CD4-positive, alpha-beta T cell treated with Interleukin-15 for 4 hours (primary cell): ENCODE measurements around the gene CD7.

Source experiments
- DNase-seq: peaks from one replicate; pipeline ENCODE4 v3.0.0-alpha.2; 2020; ENCODE audit warnings: low spot score

The CD7 gene

DNA sequence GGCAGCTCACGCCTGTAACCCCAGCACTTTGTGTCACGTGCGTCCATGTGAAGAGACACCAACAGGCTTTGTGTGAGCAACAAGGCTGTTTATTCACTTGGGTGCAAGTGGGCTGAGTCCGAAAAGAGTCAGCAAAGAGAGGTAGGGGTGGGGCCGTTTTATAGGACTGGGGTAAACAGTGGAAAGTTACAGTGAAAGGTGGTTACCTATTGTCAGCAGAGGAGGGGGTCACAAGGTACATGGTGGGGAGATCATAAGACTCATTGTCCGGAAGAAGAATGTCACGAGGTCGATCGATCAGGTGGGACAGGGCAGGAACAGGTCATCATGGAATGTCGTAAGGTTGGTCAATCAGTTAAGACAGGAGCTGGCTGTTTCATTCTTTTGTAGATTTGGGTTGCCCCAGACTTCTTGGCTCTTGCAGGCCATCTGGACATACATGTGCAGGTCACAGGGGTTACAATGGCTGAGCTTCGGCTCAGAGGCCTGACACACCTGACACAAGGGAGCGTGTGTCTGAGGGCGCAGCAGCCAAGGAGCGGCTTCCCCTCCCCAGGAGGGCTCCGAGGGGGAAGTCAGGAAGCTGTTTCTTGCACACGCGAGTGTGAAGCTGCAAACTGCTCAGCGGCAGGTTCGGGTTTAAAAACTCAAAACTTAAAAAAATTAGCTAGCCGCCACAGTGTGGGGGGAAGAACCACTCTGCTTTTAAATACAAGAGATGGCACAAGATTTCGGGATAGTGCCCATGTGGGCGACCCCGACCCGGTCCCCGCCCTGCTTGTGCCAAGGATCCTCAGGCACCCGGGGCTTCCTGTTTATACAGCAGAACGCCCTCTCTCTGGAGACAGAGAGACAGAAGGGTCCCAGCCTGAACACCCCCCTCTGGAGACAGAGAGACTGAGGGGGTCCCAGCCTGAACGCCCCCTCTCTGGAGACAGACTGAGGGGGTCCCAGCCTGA lies 29.2 kb upstream of the CD7 start:
- DNase-seq, result no peak

DNA sequence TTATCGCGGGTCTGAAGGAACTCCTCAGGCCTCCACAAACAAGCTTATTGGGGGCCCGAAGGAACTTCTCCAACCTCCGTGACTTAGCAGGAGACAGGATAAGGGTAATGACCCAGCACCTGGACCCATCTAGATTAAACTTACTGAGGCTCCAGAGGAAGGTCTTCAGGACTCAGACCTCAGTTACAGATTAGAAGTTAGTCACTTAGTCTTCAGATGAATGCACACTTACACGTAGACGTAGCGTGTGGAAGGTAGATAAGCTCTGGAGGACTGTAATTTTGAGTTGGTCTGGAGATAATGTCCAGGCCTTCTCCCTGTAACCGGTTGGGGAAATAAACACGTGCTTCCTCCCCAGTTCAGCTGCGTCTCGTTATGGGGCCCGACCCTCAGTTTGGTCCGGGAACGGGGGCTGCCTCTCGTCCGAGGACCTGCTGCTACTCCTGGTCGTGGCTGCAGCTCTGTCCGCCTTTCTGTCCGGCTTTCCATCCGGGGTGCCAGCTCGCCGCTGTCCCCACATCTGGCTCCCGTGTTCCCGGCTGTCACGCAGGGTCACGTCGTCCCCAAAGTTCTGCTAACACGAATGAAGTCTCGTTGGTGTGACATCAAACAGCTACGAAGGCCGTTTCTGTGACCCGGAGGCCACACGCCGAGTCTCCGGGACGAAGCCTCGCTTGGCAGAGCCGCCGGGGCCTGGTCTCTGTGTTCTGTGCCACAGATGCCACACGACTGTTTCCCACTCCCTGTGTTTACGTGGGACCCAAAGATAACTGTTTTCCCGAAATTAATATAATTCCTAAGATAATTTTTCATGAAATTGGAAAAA lies 28.0 kb upstream of the CD7 start:
- no peak for DNase-seq

DNA sequence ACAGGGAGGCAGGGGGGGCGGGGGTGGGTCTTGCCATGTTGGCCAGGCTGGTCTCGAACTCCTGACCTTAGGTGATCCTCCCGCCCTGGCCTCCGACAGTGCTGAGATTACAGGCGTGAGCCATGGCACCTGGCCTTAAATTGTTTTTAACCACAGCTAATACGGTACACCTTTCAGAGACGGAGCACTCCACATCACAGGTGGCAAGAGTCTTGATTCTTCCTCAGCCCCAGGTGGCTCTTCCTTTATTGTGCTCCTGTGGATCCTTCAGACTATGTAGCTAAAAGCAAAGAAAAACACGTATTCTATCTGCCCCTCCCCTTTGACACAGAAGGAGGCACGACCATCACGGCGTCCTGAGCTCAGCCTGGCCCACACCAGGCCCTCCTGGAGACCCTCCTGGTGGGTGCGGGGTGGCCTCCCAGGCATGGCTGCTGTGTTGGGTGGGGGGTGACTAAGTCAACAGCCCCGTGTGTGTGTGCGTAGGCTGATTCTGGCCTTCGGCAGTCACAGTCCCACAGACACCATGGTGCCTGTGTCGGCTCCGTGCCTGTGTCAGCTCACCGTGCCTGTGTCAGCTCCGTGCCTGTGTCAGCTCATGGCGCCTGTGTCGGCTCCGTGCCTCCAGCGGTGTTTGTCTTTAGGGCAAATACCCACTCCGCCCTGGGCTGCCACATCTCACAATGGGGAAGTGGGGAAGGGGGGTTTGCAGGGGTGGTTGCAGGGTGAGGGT lies 26.9 kb upstream of the CD7 start:
- DNase-seq, result no peak

DNA sequence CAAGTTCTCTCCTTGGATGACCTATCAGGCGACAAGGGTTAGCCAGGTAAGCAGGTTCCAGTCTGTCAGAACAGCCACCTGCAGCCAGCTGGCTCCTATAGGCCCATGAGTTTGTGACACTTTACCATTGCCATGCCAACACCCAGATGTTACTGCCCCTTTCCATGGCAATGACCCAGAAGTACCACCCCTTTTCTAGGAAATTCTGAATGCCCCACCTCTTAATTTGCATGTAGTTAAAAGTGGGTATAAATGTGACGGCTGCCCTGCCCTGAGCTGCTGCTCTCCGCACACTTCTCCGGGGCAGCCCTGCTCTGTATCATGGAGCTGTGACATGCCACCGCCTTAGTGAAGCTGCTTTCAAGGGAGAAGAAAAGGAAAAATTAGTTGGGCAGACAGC lies 26.2 kb upstream of the CD7 start:
- no peak for DNase-seq

DNA sequence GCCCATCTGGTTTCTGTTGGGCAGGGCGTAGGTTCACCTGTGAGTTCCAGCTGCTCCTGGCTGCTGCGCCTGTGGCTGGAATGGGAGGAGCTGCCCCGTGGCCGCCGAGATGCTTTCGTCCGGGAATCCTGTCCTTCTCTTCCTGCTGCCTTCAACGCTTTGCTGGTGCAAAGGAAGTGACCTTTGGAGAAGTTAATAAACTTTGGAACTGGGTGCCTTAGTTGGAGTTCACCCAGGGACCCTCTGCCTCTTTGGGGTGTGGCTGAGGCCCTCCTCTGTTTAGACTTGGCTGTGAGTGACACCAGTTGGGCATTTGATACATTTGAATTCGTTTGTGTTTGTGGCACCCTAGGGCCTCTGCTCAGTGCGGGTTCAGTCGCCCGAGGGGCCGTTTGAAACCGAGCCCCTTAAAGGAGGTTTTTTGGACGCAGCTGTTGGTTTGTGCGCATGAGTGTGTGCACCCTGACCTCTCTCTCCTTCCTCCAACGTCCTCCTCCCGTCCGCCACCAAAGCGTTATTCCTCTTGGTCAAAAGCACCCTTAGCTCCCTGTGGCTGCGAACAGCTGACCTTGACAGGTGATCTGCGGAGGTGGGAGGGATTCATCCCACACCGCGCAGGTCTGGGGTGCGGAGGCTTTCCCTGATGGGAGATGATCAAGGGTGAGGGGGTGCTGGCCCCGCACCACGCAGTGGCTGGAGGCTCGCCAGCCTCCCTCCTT lies 25.1 kb upstream of the CD7 start:
- no peak for DNase-seq

DNA sequence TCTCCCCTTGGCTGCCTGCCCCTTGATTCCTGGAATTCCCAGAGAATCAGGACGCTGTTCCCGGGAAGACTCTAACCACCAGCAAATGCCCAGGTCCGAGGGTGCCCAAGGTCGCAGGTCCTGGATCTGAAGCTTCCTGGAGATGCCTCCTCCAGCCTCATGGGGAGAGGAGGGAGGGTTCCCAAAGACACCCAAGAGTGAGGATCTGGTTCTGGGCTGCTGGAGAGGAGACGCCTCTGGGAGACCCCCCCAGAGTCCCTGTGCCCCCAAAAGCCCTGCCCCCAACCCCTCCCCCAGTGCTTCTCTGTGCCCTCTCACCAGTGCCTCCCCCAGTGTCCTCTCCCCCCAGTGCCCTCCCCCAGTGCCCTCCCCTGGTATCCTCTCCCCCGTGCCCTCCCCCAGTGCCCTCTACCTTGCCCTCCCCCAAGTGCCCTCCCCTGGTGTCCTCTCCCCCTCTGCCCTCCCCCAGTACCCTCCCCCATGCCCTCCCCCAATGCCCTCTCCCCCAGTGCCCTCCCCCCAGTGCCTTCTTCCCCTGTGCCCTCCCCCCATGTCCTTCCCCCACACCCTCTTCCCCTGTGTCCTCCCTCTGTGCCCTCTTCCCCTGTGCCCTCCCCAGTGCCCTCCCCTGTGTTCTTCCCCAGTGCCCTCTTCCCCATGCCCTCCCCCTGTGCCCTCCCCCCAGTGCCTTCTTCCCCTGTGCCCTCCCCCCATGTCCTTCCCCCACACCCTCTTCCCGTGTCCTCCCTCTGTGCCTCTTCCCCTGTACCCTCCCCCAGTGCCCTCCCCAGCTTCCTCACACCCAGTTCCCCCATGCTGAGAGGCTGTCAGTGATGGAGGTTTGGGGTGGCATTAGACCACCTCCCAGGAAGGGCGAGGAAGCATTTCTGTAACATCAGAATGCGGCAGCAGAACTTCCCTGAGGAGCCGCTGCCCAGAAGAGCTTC lies 22.5 kb upstream of the CD7 start:
- DNase-seq, result no peak

DNA sequence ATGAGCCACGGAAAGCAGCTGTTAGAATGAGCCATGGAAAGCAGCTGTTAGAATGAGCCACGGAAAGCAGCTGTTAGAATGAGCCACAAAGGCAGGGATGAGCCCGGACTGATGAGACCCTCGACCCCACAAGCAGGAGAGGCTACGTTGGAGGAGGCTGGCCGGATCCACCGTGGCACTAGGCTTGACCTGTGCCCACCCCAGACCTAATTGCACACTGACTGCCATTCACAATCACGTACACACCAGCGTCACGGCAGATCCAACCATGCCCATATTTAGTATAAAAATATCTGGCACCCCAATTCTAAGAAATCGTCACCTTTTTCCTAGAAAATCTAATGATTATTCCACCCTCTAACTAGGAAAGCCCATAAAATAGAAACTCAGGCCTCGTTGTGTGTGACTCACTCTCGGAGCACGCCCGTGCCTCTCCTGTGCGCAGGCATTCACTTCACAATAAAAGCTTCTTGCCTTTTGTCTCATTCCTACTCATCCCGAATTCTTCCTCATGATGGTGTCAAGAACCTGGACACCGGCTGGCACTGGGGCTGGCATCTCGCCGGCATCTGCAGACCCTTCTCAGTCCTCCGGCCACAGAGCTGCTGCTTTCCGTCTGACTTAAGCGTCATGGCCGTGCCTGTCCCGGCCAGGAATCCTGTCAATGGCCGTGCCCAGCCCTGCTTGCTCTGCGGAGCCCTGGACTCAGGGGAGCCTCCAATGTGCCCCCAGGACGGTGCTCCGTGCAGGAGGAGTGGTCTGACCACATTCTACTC lies 21.6 kb upstream of the CD7 start:
- DNase-seq, result no peak

DNA sequence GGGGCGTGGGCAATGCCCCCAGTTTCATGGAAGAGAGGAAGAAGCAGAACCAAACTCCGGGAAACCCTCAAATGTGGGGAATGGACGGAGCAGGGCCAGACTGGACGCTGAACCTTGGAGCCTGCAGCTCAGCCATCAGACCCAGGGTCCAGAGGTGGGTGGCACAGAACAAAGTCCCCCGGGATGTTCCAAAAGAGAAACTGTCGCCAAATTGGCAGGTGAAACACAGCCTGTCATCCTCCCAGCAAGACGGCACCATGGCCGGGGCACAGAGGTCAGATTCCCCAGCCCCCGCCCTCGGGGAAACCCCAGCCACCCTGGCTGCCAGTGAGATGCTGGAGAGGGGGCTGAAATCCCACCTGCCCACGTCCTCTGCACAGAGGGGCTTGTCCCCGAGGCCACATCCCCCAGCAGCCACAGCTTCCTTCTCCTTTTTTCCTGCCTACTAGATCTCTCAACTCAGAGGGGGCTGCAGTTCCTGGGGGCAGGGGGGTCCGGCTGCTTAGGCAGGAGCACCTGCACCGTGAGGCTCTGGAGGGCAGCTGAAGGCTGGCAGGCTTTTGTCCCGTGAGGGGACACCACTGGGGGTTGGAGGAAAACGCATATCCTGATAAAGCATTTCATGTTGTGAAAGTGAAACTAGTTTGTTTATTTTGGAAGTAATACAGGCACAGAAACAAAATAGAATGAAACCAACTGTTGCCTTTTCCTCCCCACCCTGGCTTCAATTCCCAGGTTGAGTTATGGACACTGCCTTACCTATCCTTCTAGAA lies 17.4 kb upstream of the CD7 start:
- no peak for DNase-seq

DNA sequence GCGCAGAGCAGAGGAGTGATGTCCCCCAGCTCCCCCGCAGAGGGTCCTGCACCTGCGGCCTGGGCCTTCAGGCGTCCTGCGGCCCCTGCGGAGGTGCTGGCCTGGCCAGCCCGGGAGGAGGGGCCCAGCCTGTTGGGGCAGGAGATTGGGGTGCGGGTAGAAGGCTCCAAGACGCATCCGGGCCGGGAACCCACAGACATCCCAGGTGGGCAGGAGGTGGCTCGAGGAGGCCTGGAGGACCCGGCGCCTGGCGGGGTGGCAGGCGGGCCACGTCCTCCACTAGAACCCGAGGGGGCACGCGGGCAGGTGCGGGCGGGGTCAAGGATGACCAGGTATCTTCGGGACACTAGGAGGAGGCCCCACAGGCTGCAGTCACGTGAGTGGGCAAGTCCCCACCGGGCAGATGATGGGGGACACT lies 16.8 kb upstream of the CD7 start:
- no peak for DNase-seq

DNA sequence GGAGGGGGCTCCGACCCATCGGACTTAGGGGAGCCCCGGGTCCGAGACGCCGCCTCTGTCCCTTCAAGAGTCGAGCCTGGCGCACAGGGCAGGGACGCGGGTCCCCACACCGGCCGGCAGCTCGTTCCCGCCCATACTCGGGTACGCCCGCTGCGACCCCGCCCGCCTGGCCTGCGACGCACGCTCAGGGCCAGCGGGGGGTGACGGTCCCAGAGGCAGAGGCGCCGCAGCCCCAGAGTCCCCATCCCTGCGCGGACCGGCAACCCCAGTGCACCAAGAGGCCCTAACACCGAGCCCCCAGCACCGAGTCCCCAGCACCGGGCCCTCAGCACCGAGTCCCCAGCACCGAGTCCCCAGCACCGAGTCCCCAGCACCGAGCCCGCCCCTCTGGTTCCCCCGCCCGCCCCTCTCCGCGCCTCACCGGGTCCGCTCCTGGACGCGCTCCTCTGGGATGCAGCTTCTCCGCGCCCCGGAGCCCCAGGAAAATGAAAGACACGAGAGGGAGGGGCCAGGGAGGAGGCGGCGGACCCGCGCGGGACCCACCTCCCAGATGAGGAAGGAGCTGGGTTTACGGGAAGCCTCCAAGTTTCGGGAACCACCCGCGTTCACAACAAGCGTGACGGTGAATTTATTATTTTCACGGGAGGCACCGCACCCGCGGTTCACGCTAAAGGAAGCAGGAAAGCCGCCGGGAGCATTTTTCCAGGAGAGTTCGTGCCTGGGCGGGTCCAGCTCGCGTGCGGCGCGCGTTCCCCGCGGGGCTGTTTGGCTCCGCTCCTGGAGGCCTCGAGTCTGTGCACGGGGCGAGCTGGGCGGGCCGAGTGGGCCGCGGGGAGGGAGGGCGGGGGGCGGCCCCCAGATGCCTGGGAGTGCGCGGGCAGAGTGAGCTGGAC lies 16.1 kb upstream of the CD7 start, which contains the start of gene SECTM1:
SECTM1 (minus strand) TSS at position 488 of the 893 bp plus-strand sequence. CDS start 6,526 bp downstream, outside the sequence.
- no peak for DNase-seq

DNA sequence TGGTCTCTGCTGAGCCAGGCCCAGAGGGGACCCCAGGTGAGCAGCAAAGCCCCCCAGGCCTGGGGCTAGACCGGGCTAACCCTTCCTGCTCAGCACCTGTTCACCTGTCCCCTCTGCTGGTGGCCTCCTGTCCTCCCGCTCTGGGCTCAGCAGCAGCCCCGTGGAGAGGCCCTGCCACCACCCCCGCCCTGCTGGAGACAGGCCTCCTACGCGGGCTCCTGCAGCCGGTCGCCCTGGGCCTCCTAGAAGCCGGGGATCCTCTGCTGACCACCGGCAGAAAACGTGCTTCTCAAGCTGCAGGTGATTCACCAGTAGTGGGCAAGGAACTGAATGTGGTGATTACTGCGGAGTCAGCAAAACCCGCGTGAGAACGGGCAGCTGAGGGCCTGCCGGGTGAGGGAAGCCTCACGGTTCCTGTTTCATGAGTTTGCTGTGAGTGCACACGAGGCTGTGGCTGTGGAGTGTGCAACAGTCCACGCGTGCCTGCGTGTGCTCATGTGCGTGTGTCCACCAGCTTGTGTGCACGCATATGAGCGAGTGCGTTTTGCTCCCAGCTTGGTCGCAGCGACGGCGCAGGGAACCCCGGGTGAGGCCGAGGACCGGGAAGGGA lies 15.4 kb upstream of the CD7 start:
- peak; percentile 37 for DNase-seq

DNA sequence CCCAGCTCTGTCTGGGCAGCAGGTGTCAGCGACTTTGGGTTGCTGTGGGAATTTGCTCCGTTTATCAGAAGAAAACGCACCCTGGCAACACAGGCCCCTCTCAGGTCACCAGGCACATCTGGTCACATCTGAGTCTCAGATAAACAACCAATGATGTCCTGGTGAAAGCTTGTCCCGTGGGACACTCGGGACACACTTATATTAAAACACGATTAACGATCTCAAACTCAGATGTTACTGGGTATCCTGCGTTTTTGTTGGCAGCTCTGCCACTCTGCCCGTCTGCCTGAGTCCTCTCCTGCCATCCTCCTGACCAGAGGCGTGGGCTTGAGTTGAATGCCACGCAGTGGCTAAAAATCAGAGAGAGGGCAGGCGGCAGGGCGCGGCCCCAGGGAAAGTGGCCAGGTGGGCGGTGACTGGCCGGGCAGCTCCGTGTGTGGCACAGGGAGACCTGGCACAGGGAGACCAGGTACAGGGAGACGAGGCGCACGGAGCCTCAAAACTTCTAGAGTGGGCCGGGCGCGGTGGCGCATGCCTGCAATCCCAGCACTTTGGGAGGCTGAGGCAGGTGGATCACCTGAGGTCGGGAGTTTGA lies 14.0 kb upstream of the CD7 start:
- no peak for DNase-seq

DNA sequence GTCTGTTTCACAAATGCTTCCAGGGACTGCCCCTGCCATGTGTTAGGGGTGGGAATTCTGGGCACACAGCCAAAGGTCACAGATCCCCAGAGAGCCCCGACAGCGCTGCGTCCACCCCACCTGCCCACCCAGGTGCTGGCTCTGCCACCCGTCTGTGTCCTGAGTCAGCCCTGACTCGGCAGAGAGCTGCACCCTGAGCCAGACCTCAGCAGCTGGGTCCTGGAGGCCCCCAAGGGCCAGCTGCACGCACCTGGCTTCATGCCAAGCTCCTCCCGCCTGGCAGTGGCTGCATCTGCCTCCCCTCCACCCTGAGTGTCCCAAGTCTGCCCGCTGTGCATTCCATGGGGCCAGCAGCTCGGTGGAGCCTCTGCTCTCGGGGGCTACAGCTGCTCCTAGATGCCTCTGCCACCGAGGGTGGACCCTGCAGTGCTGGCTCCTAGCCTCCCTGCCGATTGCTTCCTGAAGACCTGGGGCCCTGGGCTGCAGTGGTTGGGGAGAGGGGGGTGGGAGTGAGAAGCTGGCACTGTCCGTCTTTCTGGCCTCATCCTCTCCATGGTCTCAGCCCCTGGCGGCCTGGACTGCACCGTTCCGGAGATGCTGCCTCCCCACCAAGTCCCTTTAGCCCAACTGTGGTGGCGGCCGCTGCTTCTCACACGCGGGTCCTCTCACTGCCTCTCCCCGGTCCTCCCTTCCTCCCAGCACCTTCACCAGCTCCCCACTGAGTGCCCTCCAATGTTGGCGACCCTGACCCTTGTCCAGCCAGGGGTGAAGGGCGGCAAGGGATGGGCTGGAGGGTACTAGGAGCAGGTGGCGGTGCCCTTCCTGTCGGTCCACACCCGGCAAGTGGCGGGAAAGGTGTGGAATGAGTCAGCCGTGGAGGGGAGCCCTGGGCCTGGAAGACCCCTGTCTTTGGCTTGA lies 13.2 kb upstream of the CD7 start:
- no peak for DNase-seq

DNA sequence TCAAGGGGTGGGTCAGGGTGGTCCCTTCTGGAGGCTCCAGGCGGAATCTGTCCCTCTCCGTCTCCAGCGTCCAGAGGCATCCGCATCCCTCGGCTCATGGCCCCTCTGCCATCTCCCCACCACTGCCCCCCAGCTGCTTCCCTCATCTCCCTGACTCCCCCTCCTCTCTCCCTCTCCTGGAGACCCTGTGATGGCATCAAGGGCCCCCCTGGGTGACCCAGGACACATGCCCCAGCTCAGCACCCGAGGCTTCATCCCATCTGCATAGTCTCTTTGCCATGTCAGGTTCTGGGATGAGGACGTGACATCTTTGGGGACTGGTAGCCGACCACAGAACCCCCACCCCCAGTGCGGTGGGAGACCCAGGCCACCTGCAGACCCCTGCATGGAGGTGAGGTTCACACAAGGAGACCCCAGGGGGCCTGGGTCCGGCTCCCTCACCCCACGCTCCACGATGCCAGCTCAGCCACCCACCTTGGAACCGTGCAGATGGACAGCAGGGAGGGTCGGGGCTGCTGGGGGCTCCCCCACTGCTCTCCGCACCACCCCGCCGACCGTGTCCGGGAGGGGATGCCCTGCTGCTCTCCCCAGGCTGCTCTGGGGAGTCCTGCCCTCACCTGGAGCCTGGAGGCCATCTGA lies 12.4 kb upstream of the CD7 start:
- no peak for DNase-seq

DNA sequence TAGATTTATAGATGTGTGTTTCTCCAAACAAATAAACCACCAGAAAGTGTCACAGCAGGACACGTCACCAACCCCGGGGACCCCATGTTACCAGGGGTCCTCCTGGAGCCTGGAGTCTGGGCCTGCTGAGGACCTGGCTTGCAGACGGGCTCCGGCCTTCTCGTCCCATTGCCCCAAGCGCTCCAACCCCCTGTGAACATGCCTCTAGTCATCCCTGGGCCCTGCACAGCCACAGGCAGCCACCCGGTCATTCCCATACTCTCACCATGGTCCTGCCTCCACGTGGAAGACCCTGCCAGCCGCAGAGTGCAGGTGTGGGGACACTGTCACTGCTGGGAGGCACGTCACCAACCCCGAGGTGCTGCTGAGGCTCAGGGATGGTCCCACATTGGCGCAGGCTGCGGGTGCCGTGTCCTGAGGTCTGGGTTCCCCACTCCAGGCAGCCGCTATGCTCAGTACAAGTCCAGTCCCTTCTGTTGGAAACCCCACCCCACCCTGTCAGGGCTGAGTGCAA lies 11.6 kb upstream of the CD7 start:
- DNase-seq, result no peak
